ENCODE results near the gene TMED7.

GRCh38 chr5:115601701-115602590 is 23.9 kb downstream of the TMED7 start, which contains the start of gene TICAM2:
- TF ChIP-seq ELF4 (IDR thresholded peaks at IDR 0.05) (no peak), SUZ12 (IDR thresholded peaks at IDR 0.05) (no peak)
